Breast epithelium (tissue), 3 donors: ENCODE data around the gene PLD5.

Experiments
- CTCF ChIP-seq, 3 donors: fragments of 450-650 bp; IDR thresholded peaks; one replicate each; pipeline ENCODE4 v1.5.1; 2016 to 2017; ENCODE audit warnings: antibody characterized with exemption in 3 of 3, mild to moderate bottlenecking in 3 of 3, moderate library complexity in 3 of 3
- POLR2A ChIP-seq: fragments of 450-650 bp; IDR thresholded peaks from one replicate; pipeline ENCODE4 v1.6.1; 2016; ENCODE audit warnings: antibody characterized with exemption, mild to moderate bottlenecking, moderate library complexity

- TF ChIP-seq POLR2A (no peak), CTCF (IDR thresholded peaks at IDR 0.05) (no peak)
These were observed 337.3 kb downstream of the PLD5 start for GRCh38 chr1:242187171-242187570.
